ENCODE results near the gene S100A8.

The S100A8 gene

DNA sequence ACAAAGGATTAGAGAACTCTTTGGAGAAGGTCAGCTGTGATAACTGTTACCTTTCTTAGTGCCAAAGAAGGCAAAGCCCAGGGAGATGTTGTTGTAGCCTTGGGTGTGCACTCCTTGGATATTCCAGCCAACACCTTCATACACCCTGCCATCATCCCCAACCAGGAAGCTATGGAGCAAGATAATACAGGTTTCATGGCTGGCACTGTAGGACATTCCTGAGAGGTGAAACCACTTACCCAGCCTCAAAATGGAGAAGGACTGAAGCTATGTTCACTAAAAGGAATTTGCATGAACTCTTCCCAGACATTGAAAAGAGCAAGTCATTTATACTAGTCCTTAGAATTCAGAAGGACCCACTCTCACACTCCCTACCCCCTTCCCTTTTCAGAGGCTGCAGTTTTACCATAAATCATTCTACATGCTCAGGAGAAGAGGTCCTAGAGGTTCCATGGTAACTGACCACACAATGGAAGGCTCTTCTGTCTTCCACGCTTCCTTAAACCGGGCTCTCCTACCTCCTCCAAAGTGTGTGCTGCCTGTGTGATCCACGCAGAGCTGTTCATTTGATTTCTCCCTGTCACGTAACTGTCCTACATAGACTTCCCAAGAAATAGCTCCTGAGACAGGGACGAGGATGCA, 47.7 kb downstream of the S100A8 start:
- H3K9ac ChIP-seq (ENCODE audit: low read length in 5 of 5) = no peak overlapping the region
- no peak overlapping the region for H3K4me3 ChIP-seq (ENCODE audit: low read depth in 1 of 5, low read length in 5 of 5)
- H3K9me3 ChIP-seq (ENCODE audit: control insufficient read depth in 5 of 5, low read length in 5 of 5) = no peaks in the 10 kb centered on the region
- peaks cover 10 to 27% (median 18%) of the 10 kb centered on the region in 5 donors for H3K27me3 ChIP-seq (ENCODE audit: control insufficient read depth in 5 of 5, insufficient read depth in 4 of 5, low read length in 5 of 5)
- H3K4me1 ChIP-seq (ENCODE audit: control insufficient read depth in 5 of 5, insufficient read depth in 5 of 5, low read length in 5 of 5) = no peaks in the 10 kb centered on the region
- no peak overlapping the region for H3K27ac ChIP-seq (ENCODE audit: low read depth, low read length)
- no peaks in the 10 kb centered on the region for H3K36me3 ChIP-seq (ENCODE audit: control insufficient read depth in 5 of 5, insufficient read depth in 5 of 5, low read length in 5 of 5)

DNA sequence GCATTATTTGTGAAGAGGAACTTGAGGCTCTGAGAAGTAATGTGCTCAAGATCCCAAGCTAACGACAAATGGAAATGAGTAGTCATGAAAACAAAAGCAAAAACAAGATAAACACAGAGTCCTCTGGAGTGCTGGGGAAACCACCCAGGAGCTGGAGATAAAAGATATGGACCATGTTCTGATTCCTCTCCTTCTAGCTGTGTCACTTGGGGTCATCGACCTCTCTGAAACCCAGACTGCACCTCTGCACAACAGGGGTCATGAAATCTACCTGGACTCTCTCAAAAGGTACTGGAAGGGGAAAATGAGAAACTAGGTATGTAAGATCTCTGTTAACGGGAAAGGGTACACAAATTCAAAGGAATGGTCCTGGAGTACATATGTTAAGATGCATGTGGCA, 48.7 kb downstream of the S100A8 start:
- Histone ChIP-seq H3K9me3 (ENCODE audit: control insufficient read depth in 5 of 5, low read length in 5 of 5) (no peaks in the 10 kb centered on the region), H3K36me3 (ENCODE audit: control insufficient read depth in 5 of 5, insufficient read depth in 5 of 5, low read length in 5 of 5) (no peaks in the 10 kb centered on the region), H3K27ac (ENCODE audit: low read depth, low read length) (no peak overlapping the region), H3K4me3 (ENCODE audit: low read depth in 1 of 5, low read length in 5 of 5) (no peak overlapping the region), H3K27me3 (ENCODE audit: control insufficient read depth in 5 of 5, insufficient read depth in 4 of 5, low read length in 5 of 5) (peaks cover 6 to 22% (median 14%) of the 10 kb centered on the region in 5 donors), H3K4me1 (ENCODE audit: control insufficient read depth in 5 of 5, insufficient read depth in 5 of 5, low read length in 5 of 5) (no peaks in the 10 kb centered on the region), H3K9ac (ENCODE audit: low read length in 5 of 5) (no peak overlapping the region)

DNA sequence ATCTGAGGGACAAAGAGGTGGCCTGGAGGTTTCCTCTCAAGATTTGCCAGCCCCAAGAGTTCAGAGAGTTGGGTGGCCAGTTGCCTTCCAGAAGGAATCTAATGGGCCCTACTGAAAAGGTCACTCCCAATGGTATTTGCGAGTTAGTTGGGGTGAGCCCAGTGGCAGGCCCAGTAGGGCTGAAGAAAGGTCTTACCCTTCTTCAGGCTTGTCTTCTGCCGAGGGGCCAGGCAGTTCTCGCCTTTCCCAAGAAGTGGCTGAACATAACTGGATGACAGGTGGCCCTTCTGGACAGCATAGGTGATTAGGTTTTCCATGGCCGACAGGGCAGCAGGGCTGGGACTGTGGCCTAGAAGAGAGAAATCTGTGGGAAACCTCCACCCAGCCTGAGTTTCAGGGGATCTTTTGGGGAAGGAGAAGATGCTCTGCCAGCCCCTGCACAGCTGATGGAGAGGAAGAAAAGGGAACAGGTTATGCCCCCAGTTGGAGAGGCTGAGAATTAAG, 49.4 kb downstream of the S100A8 start:
- Histone ChIP-seq H3K27ac (ENCODE audit: low read depth, low read length) (no peak overlapping the region), H3K4me3 (ENCODE audit: low read depth in 1 of 5, low read length in 5 of 5) (no peak overlapping the region), H3K36me3 (ENCODE audit: control insufficient read depth in 5 of 5, insufficient read depth in 5 of 5, low read length in 5 of 5) (no peaks in the 10 kb centered on the region), H3K9ac (ENCODE audit: low read length in 5 of 5) (no peak overlapping the region), H3K4me1 (ENCODE audit: control insufficient read depth in 5 of 5, insufficient read depth in 5 of 5, low read length in 5 of 5) (no peaks in the 10 kb centered on the region), H3K9me3 (ENCODE audit: control insufficient read depth in 5 of 5, low read length in 5 of 5) (no peaks in the 10 kb centered on the region), H3K27me3 (ENCODE audit: control insufficient read depth in 5 of 5, insufficient read depth in 4 of 5, low read length in 5 of 5) (peaks cover 4 to 19% (median 14%) of the 10 kb centered on the region in 5 donors)

DNA sequence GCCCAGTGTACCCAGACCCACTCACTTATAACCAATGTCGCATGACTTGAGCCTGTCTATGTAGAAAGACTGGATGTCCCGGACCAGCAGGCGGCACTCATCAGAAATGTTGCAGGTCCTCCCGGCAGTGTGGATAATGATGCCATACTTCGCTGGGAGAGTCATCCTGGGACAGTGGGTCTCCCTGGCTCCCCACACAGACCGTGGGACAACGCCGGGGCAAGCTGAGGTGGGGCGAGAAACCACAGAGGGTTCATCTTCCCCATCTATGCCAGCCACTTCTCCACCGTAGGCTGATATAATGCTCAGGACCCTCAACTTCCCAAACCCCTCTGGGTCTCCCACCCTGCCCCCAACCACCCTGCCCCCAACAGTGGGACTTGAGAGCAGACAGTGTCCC, 50.5 kb downstream of the S100A8 start:
- Histone ChIP-seq H3K36me3 (ENCODE audit: control insufficient read depth in 5 of 5, insufficient read depth in 5 of 5, low read length in 5 of 5) (no peaks in the 10 kb centered on the region), H3K4me1 (ENCODE audit: control insufficient read depth in 5 of 5, insufficient read depth in 5 of 5, low read length in 5 of 5) (no peaks in the 10 kb centered on the region), H3K9ac (ENCODE audit: low read length in 5 of 5) (no peak overlapping the region), H3K27ac (ENCODE audit: low read depth, low read length) (no peak overlapping the region), H3K9me3 (ENCODE audit: control insufficient read depth in 5 of 5, low read length in 5 of 5) (no peaks in the 10 kb centered on the region), H3K4me3 (ENCODE audit: low read depth in 1 of 5, low read length in 5 of 5) (no peak overlapping the region), H3K27me3 (ENCODE audit: control insufficient read depth in 5 of 5, insufficient read depth in 4 of 5, low read length in 5 of 5) (peaks cover 0 to 10% (median 4%) of the 10 kb centered on the region in 5 donors)

Data from subcutaneous abdominal adipose tissue (tissue), 5 donors.